Esophagus (tissue), 2 donors: ENCODE measurements around the gene CHCHD3. TPM values are rescaled to one million over a fixed set of nuclear protein-coding genes. Genes with fewer than 3 reads are reported as not detected.

Experiments
- H3K27ac ChIP-seq, 2 donors: one replicate each; pipeline ENCODE4 v1.5.1; 2013; ENCODE audit warnings: low read depth in 2 of 2, mild to moderate bottlenecking in 2 of 2, inconsistent platforms in 1 of 2, low read length in 1 of 2, moderate library complexity in 1 of 2
- H3K27me3 ChIP-seq, 2 donors: one replicate each; pipeline ENCODE4 v1.6.1; 2013; ENCODE audit warnings: low read length in 2 of 2, control low read depth in 1 of 2, mild to moderate bottlenecking in 1 of 2; ENCODE audit not compliant: insufficient read depth in 2 of 2, control insufficient read depth in 1 of 2
- H3K36me3 ChIP-seq, 2 donors: one replicate each; pipeline ENCODE4 v1.6.1; 2013; ENCODE audit warnings: low read length in 1 of 2; ENCODE audit not compliant: control insufficient read depth in 2 of 2, insufficient read depth in 2 of 2
- H3K4me1 ChIP-seq, 2 donors: one replicate each; pipeline ENCODE4 v1.6.1; 2013; ENCODE audit warnings: low read length in 1 of 2; ENCODE audit not compliant: control insufficient read depth in 2 of 2, insufficient read depth in 2 of 2
- H3K4me3 ChIP-seq, 2 donors: one replicate each; pipeline ENCODE4 v1.5.1; 2013; ENCODE audit warnings: low read length in 2 of 2, mild to moderate bottlenecking in 2 of 2, low read depth in 1 of 2, moderate library complexity in 1 of 2
- H3K9me3 ChIP-seq, 2 donors: one replicate each; pipeline ENCODE4 v1.6.1; 2013; ENCODE audit warnings: mild to moderate bottlenecking in 2 of 2, low read depth in 1 of 2, low read length in 1 of 2, moderate library complexity in 1 of 2; ENCODE audit not compliant: control insufficient read depth in 2 of 2, insufficient read depth in 1 of 2
- WGBS, 2 donors: extraction: QIAGEN DNeasy Blood & Tissue Kit; methylation state at CpG; one replicate each; pipeline ENCODE4 v1.1.7; 2013; 5-methylcytosine and 5-hydroxymethylcytosine counted together
- polyA plus RNA-seq, 2 donors: library from polyadenylated mRNA; stranded (reverse); fragments of 200-250 nt; gene quantifications; one replicate each; pipeline ENCODE4 v1.2.3, GENCODE V29; 2013
- donor health status: healthy with polysubstance abuse.
- donor health status: Bipolar disorder and iron deficiency.

CHCHD3 gene
- polyA plus RNA-seq, 2 donors: 7.4 to 29.0 TPM

DNA sequence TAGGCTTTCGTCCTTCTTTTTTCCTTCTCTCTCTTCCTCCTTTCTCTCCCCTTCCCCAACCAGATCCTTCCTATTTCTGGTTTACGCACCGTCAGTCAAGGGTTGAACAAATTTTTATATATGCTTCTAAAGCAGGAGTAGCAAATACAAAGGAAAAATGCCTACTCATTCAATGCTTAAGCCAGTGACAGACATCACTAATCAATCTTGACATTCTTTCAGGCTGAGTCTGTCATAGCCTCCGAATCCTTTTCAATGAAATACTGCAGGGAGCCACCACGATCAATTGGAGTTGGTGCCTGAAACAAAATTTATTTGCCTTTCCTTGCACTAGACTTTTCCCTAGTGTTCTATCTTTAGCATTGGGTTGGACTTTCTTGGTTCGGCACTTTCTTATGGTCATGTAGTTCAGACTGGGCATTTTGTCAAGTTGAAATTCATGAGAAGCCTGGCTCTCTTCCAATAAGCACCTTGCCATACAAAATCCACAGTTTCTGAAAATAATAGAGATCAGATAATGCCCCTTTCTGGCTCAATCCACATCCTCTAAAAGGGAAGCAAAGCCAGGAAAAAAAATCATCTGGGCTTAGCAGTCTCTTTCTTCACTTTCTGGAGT is 266.1 kb downstream of the CHCHD3 start:
- Histone ChIP-seq H3K4me3 (no peak overlapping the region), H3K27me3 (no peaks in the 10 kb centered on the region), H3K27ac (no peak overlapping the region), H3K36me3 (no peaks in the 10 kb centered on the region), H3K4me1 (peaks cover 0 to 2% of the 10 kb centered on the region in 2 donors), H3K9me3 (no peaks in the 10 kb centered on the region)
- WGBS, 2 donors: 69 to 78% methylated on average over 6 of the region's 6 CpGs

DNA sequence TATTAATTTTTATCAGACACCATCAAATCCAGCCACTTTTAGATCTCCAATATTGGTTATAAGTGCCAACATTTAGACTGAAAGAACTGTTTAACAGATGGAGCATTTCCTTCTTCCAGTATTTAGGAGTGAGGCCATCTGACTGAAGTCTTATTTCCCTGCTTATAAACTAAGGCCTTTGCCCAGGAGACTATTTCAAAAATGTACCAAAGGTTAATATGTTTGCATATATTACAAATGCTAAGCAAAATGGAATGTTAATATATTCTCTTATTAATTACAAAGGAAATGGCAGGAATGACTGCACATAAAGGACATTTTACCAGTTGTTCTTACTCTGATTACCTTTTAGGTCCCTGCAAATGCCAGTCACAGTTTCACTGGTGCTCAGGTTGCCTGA is 266.8 kb downstream of the CHCHD3 start:
- no peaks in the 10 kb centered on the region for H3K9me3 ChIP-seq
- no peaks in the 10 kb centered on the region for H3K36me3 ChIP-seq
- H3K27me3 ChIP-seq: no peaks in the 10 kb centered on the region
- no peak overlapping the region for H3K27ac ChIP-seq
- H3K4me3 ChIP-seq: no peak overlapping the region
- H3K4me1 ChIP-seq: peaks cover 0 to 2% of the 10 kb centered on the region in 2 donors

DNA sequence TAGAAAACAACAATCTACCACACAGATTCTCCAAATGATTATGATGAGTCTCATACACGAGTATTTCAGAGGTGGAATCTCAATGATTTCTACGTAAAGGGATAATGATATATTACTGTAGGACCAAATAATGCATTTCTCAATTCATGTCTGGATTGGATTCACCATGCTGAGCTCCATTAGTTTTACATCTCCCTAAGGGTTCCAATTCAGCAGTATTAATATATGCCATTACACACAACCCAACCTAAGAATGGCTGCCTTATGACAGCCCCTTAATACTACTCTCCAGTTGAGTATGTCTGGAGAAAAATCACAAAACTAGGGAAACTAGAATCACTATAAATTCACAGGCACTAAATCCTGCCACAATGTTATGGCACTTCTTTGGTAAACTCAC is 271.3 kb downstream of the CHCHD3 start:
- Histone ChIP-seq H3K36me3 (no peaks in the 10 kb centered on the region), H3K9me3 (no peaks in the 10 kb centered on the region), H3K27me3 (no peaks in the 10 kb centered on the region), H3K4me3 (no peak overlapping the region), H3K4me1 (peaks cover 0 to 3% of the 10 kb centered on the region in 2 donors), H3K27ac (no peak overlapping the region)
- 96 to 97% methylated on average over 2 of the region's 2 CpGs for WGBS, 2 donors

DNA sequence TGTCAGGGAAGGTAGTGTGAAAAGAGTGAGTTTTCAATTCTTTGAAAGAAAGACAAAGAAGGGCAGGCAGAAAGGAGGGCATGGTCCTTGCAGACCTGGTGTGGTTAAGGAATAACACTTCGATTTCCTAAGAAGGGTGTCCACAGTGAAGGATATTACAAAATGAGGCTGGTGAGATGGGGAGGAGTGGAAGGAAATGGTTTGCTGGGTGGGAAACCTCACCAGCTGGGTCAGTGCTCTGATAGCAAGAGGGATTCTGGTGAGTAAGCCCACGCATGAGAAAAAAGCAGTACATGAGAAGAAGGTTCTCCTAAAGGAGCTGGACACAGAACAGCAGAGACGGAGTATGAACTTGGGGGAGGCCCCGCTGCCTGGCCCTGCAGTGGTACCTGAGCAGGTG is 275.1 kb downstream of the CHCHD3 start:
- Histone ChIP-seq H3K27ac (no peak overlapping the region), H3K36me3 (no peaks in the 10 kb centered on the region), H3K4me1 (peaks cover 0 to 3% of the 10 kb centered on the region in 2 donors), H3K4me3 (no peak overlapping the region), H3K9me3 (no peaks in the 10 kb centered on the region), H3K27me3 (no peaks in the 10 kb centered on the region)
- 95 to 98% methylated on average over 4 of the region's 4 CpGs for WGBS, 2 donors

DNA sequence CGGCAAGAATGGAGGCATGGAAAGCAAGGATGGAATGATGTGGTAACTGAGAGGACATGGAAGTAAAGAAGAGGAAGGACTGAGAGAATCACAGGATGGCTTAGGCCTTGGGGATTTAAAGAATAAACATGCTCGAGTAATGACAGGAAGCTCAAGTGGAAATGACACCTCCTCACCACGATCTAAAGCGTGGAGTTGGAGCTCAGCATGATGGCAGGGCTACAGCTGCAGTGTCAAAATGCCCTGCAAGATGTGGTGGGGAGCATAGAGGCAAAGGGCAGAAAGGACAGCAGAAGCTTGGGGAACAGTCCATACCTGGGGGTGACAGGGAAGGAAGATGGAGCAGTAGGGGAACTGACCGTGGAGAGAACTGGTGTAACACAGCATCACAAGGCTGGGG is 276.1 kb downstream of the CHCHD3 start:
- no peak overlapping the region for H3K4me3 ChIP-seq
- WGBS, 2 donors: 75 to 83% methylated on average over 5 of the region's 5 CpGs
- peaks cover 0 to 3% of the 10 kb centered on the region in 2 donors for H3K4me1 ChIP-seq
- H3K27ac ChIP-seq: no peak overlapping the region
- no peaks in the 10 kb centered on the region for H3K36me3 ChIP-seq
- H3K9me3 ChIP-seq: no peaks in the 10 kb centered on the region
- no peaks in the 10 kb centered on the region for H3K27me3 ChIP-seq

DNA sequence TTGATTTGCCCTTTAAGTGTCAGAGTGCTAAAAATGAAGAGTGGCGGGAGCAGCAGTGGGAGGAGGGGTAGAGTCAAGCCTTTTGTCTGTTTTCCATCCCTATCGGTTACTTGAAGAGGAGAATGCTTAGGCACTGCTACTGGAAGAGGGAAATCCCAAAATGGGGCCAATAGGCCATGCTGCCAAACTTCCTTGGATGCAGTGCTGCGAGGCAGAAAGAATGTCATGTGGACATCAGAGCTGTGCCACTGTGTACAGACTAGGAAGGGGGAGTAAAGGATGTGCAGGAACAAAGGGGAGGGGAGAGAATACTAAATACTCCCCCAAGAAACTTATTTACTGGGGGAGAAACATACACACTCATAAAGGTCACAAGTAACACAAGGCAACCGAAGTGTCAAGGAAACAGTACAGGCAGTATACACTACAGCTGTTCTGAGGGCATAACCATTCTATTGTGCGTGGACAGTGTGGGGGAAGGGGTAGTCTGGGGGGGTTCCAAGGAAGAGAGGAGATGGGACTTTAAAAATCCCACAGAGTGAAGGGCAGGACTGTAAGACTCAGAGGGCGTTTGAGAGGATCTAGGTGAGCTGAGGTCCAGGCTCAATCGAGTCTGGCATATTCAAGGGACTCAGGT is 276.9 kb downstream of the CHCHD3 start:
- H3K4me1 ChIP-seq: peaks cover 0 to 3% of the 10 kb centered on the region in 2 donors
- H3K27ac ChIP-seq: no peak overlapping the region
- H3K9me3 ChIP-seq: no peaks in the 10 kb centered on the region
- no peaks in the 10 kb centered on the region for H3K27me3 ChIP-seq
- no peak overlapping the region for H3K4me3 ChIP-seq
- 87 to 89% methylated on average over 7 of the region's 7 CpGs for WGBS, 2 donors
- H3K36me3 ChIP-seq: no peaks in the 10 kb centered on the region

DNA sequence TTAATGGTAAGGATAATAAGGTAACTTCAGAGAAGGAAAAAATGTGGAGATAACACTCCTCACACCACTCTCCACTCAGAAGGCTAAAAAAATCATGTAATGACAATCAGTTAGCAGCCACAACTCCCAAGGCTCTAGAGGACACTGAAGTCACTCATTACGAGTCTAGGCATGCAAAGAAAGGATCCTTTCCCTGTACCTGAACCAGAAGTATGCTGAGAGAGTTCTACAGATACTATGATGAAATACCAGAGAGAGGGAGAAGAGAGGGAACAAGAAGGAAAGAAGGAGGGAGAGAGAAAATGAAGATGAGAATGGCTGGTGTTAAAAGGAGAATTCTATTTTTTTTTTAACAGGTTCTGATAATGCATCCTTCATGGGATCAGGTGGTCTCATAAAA is 281.4 kb downstream of the CHCHD3 start:
- no peak overlapping the region for H3K27ac ChIP-seq
- no peaks in the 10 kb centered on the region for H3K9me3 ChIP-seq
- WGBS, 2 donors: 91 to 93% methylated on average over 1 of the region's 1 CpG
- H3K4me1 ChIP-seq: no peaks in the 10 kb centered on the region
- peaks cover 2 to 3% of the 10 kb centered on the region in 2 donors for H3K36me3 ChIP-seq
- H3K4me3 ChIP-seq: no peak overlapping the region
- no peaks in the 10 kb centered on the region for H3K27me3 ChIP-seq

DNA sequence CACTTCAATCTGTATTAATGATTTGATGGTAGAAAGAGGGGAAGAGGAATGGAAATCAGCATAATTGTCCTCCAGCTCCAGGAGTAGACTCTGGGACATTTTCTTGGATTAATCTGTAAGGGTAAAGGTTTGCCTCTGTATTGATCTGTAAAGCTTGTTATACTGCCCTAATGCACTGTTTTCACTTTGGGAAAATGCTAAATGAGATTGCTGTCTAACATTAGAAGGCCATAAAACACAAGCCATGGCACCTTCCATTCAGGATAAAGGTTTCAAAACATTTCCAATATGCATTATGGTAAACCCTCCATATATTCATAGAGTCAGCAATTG is 282.8 kb downstream of the CHCHD3 start:
- H3K4me1 ChIP-seq: no peaks in the 10 kb centered on the region
- H3K27me3 ChIP-seq: no peaks in the 10 kb centered on the region
- peaks cover 2 to 3% of the 10 kb centered on the region in 2 donors for H3K36me3 ChIP-seq
- no peak overlapping the region for H3K4me3 ChIP-seq
- no peaks in the 10 kb centered on the region for H3K9me3 ChIP-seq
- no peak overlapping the region for H3K27ac ChIP-seq

DNA sequence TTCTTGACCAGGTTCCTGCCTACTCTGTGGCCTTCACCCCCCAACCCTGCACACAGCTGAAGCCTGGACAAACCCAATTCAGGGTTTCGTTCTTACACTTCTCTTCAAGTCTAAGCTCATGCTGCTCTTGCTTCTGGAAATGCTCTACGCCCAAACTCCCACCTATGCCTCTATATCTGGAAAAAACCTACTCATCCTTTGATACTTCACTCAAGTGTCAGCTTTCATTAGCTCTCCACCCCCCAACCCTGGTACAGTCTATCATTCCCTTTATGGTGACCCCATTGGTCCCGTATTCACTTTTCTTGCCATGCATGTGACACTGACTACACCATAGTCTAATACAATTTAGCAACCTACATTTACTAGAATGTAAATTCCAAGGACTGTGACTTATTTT is 284.7 kb downstream of the CHCHD3 start:
- 96% methylated on average over 3 of the region's 3 CpGs for WGBS, 2 donors
- H3K36me3 ChIP-seq: peaks cover 4 to 6% of the 10 kb centered on the region in 2 donors
- no peaks in the 10 kb centered on the region for H3K9me3 ChIP-seq
- H3K4me3 ChIP-seq: no peak overlapping the region
- H3K27me3 ChIP-seq: no peaks in the 10 kb centered on the region
- no peak overlapping the region for H3K27ac ChIP-seq
- H3K4me1 ChIP-seq: no peaks in the 10 kb centered on the region

DNA sequence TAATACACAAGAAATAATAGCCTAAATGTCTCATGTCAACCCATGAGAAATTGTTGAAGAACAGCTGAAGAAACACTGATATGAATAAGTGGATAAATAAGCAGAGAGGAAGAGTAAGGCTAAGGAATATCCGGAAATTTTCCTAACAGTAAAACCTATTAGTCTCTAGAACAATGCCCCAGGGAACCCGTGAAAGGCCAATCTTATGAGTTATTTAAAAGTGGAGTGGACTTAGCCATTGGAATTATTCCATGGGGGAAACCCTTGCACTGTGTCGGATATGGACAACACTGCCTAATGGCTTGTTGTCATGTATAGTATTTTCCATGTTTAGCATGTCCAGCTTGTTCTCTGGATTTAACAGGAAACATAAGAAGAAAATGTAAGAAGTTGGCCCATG is 288.4 kb downstream of the CHCHD3 start:
- Histone ChIP-seq H3K4me3 (no peak overlapping the region), H3K4me1 (no peaks in the 10 kb centered on the region), H3K27ac (no peak overlapping the region), H3K36me3 (peaks cover 4 to 8% of the 10 kb centered on the region in 2 donors), H3K27me3 (no peaks in the 10 kb centered on the region), H3K9me3 (no peaks in the 10 kb centered on the region)
- 80 to 83% methylated on average over 3 of the region's 3 CpGs for WGBS, 2 donors
